Astrocyte (in vitro differentiated cells and primary cell): ENCODE measurements around the gene LRBA. TPM values are rescaled to one million over a fixed set of nuclear protein-coding genes. Genes with fewer than 3 reads are reported as not detected.

Experiments used
- DNase-seq: peaks from one replicate; pipeline ENCODE4 v3.0.0-alpha.2; 2010; ENCODE audit warnings: low read depth
- FAIRE-seq: peaks from 2 replicates; lab custom pipeline; 2011; peaks lifted over from hg19 to GRCh38; lab: Jason Lieb, UNC
- H2AFZ ChIP-seq: 2 replicates; pipeline ENCODE4 v1.6.0; 2012; ENCODE audit warnings: low read depth, low read length, inconsistent platforms
- H3K27ac ChIP-seq: 2 replicates; pipeline ENCODE4 v1.5.1; 2011; ENCODE audit warnings: low read depth, low read length, inconsistent platforms
- H3K27me3 ChIP-seq: 2 replicates; pipeline ENCODE4 v1.6.0; 2011; ENCODE audit warnings: low read length, inconsistent platforms; ENCODE audit not compliant: insufficient read depth
- H3K36me3 ChIP-seq: 2 replicates; pipeline ENCODE4 v1.5.1; 2011; ENCODE audit warnings: low read length, inconsistent platforms; ENCODE audit not compliant: insufficient read depth
- H3K4me1 ChIP-seq: 2 replicates; pipeline ENCODE4 v1.5.1; 2011; ENCODE audit warnings: low read length, inconsistent platforms; ENCODE audit not compliant: insufficient read depth
- H3K4me2 ChIP-seq: 2 replicates; pipeline ENCODE4 v1.6.0; 2012; ENCODE audit warnings: low read length, inconsistent platforms
- H3K4me3 ChIP-seq: 2 replicates; pipeline ENCODE4 v1.5.1; 2011; ENCODE audit warnings: low read depth, mild to moderate bottlenecking, low read length, inconsistent platforms; ENCODE audit not compliant: insufficient read depth
- H3K79me2 ChIP-seq: 2 replicates; pipeline ENCODE4 v1.6.0; 2012; ENCODE audit warnings: mild to moderate bottlenecking, low read length, inconsistent platforms; ENCODE audit not compliant: insufficient read depth
- H3K9ac ChIP-seq: 2 replicates; pipeline ENCODE4 v1.6.0; 2012; ENCODE audit warnings: mild to moderate bottlenecking, low read length, inconsistent platforms
- H3K9me3 ChIP-seq: 2 replicates; pipeline ENCODE4 v1.5.1; 2012; ENCODE audit warnings: low read depth, mild to moderate bottlenecking, low read length, inconsistent platforms; ENCODE audit not compliant: insufficient read depth
- H4K20me1 ChIP-seq: 2 replicates; pipeline ENCODE4 v1.6.0; 2012; ENCODE audit warnings: low read length, inconsistent platforms; ENCODE audit not compliant: insufficient read depth
- H3K27ac Mint-ChIP-seq: one replicate; pipeline ENCODE4 v1.8.0; 2021; ENCODE audit warnings: mild to moderate bottlenecking, mixed read lengths; ENCODE audit not compliant: unreplicated experiment
- H3K27me3 Mint-ChIP-seq: one replicate; pipeline ENCODE4 v1.8.0; 2021; ENCODE audit warnings: low read depth, mixed read lengths; ENCODE audit not compliant: unreplicated experiment
- H3K36me3 Mint-ChIP-seq: one replicate; pipeline ENCODE4 v1.8.0; 2021; ENCODE audit warnings: low read depth, mixed read lengths; ENCODE audit not compliant: unreplicated experiment
- H3K4me1 Mint-ChIP-seq: one replicate; pipeline ENCODE4 v1.8.0; 2021; ENCODE audit warnings: low read depth, mixed read lengths; ENCODE audit not compliant: unreplicated experiment
- H3K4me3 Mint-ChIP-seq: one replicate; pipeline ENCODE4 v1.8.0; 2021; ENCODE audit warnings: mild to moderate bottlenecking, moderate library complexity, mixed read lengths; ENCODE audit not compliant: unreplicated experiment
- H3K9me3 Mint-ChIP-seq: one replicate; pipeline ENCODE4 v1.8.0; 2021; ENCODE audit warnings: mild to moderate bottlenecking, mixed read lengths; ENCODE audit not compliant: unreplicated experiment
- EZH2 ChIP-seq: IDR thresholded peaks from 2 replicates; pipeline ENCODE4 v1.6.1; 2012; ENCODE audit warnings: mild to moderate bottlenecking, low read length, inconsistent platforms; ENCODE audit not compliant: insufficient read depth
- total RNA-seq: library from RNA; stranded (reverse); gene quantifications from 2 replicates; pipeline ENCODE4 v1.2.1, GENCODE V29; 2021
- TF ChIP-seq, protein P1 (sequence below): IDR thresholded peaks from 2 replicates; pipeline ENCODE4 v1.5.1; 2011; ENCODE audit warnings: low read depth, mild to moderate bottlenecking, inconsistent platforms, low read length, moderate library complexity; ENCODE audit not compliant: insufficient read depth

LRBA gene
- total RNA-seq, 1 donor from 2014 or later = 25.3 TPM

GRCh38 chr4:151025759-151026158 lies 10.7 kb upstream of the LRBA start:
- Mint-ChIP-seq H3K4me1 (peaks cover 1% of the 10 kb centered on the region), H3K36me3 (no peaks in the 10 kb centered on the region), H3K4me3 (no peak overlapping the region), H3K9me3 (no peaks in the 10 kb centered on the region), H3K27ac (no peak overlapping the region), H3K27me3 (no peaks in the 10 kb centered on the region)
- DNase-seq = no peak
- no peak for TF ChIP-seq EZH2
- TF ChIP-seq, protein P1, sequence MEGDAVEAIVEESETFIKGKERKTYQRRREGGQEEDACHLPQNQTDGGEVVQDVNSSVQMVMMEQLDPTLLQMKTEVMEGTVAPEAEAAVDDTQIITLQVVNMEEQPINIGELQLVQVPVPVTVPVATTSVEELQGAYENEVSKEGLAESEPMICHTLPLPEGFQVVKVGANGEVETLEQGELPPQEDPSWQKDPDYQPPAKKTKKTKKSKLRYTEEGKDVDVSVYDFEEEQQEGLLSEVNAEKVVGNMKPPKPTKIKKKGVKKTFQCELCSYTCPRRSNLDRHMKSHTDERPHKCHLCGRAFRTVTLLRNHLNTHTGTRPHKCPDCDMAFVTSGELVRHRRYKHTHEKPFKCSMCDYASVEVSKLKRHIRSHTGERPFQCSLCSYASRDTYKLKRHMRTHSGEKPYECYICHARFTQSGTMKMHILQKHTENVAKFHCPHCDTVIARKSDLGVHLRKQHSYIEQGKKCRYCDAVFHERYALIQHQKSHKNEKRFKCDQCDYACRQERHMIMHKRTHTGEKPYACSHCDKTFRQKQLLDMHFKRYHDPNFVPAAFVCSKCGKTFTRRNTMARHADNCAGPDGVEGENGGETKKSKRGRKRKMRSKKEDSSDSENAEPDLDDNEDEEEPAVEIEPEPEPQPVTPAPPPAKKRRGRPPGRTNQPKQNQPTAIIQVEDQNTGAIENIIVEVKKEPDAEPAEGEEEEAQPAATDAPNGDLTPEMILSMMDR = no peak
- Histone ChIP-seq H2AFZ (no peak overlapping the region), H3K4me1 (no peaks in the 10 kb centered on the region), H4K20me1 (no peaks in the 10 kb centered on the region), H3K9me3 (no peaks in the 10 kb centered on the region), H3K27ac (no peak overlapping the region), H3K4me2 (no peak overlapping the region), H3K9ac (no peak overlapping the region), H3K36me3 (no peaks in the 10 kb centered on the region), H3K79me2 (no peaks in the 10 kb centered on the region), H3K4me3 (no peak overlapping the region), H3K27me3 (no peaks in the 10 kb centered on the region)
- FAIRE-seq = no peak

DNA sequence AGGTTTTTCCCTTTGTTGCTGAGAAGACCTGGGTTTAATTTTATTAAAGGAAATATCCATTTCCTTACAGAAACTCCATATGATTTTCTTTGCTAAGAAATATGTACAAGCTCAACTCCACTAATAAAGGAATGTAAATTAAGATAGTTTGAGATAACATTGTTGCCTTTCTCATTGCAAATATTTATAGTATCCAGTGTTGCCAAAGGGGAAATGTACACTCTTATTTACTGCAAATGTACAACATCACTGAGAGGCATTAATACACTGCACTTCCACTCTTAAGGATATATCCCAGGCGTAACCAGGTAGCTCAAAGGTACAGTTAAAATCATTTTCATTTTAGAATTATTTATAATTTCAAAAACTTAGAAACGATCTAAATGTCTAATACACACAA lies 7.5 kb upstream of the LRBA start:
- Mint-ChIP-seq H3K27me3 (no peaks in the 10 kb centered on the region), H3K36me3 (no peaks in the 10 kb centered on the region), H3K9me3 (no peaks in the 10 kb centered on the region), H3K4me3 (no peak overlapping the region), H3K27ac (no peak overlapping the region), H3K4me1 (no peaks in the 10 kb centered on the region)
- no peaks in the 10 kb centered on the region for H3K27me3 ChIP-seq
- no peak overlapping the region for H3K27ac ChIP-seq
- H3K4me1 ChIP-seq = no peaks in the 10 kb centered on the region
- no peak overlapping the region for H3K4me3 ChIP-seq
- no peaks in the 10 kb centered on the region for H4K20me1 ChIP-seq
- no peak overlapping the region for H3K9ac ChIP-seq
- H3K36me3 ChIP-seq = no peaks in the 10 kb centered on the region
- no peak for FAIRE-seq
- H2AFZ ChIP-seq = no peak overlapping the region
- TF ChIP-seq, protein P1 = no peak
- no peak for TF ChIP-seq EZH2
- no peaks in the 10 kb centered on the region for H3K79me2 ChIP-seq
- no peak for DNase-seq
- no peaks in the 10 kb centered on the region for H3K9me3 ChIP-seq
- H3K4me2 ChIP-seq = no peak overlapping the region

DNA sequence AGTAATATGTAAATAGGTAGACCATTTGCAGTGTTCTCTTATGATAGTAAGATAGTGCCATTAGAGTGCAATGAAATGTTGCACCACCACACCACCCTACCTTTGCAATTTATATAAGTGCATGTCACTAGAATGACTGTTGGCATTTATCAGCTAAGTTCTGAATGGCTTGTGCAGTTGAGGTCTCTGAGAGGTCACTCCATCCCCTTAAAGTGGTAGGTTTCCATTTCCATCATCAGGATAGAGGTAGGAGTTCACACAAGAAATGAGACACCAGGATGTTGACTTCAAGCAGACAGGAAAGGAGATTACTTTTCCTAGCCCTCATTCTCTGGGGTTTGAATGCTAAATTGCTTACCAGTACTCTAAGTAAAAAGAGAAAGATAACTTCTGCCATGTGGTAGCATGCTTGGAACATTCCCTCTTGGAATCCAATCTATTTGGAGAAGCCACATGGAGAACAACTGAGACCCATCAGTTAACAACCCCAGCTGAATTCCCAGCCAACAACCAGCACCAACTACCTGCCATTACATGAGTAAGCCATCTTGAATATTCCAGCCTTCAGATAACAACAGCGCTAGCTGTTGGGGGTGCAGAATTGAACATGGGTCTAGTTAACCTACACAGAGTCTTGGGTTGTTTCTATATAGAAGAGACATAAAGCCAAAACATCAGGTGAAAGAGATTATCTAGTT lies 6.7 kb upstream of the LRBA start:
- Histone ChIP-seq H3K9me3 (no peaks in the 10 kb centered on the region), H3K4me3 (no peak overlapping the region), H2AFZ (no peak overlapping the region), H3K4me1 (no peaks in the 10 kb centered on the region), H3K9ac (no peak overlapping the region), H3K27me3 (no peaks in the 10 kb centered on the region), H3K36me3 (no peaks in the 10 kb centered on the region), H4K20me1 (no peaks in the 10 kb centered on the region), H3K4me2 (no peak overlapping the region), H3K27ac (no peak overlapping the region), H3K79me2 (no peaks in the 10 kb centered on the region)
- no peaks in the 10 kb centered on the region for H3K36me3 Mint-ChIP-seq
- H3K27me3 Mint-ChIP-seq = no peaks in the 10 kb centered on the region
- no peaks in the 10 kb centered on the region for H3K9me3 Mint-ChIP-seq
- no peaks in the 10 kb centered on the region for H3K4me1 Mint-ChIP-seq
- no peak for TF ChIP-seq EZH2
- TF ChIP-seq, protein P1 = no peak
- DNase-seq = no peak
- no peak overlapping the region for H3K4me3 Mint-ChIP-seq
- FAIRE-seq = no peak
- no peak overlapping the region for H3K27ac Mint-ChIP-seq
